IPS DF 19.7 (cell line): ENCODE data around the gene HBP1.
"Not testable (repeated sequence)": the region's sequence is repeated elsewhere in the genome, so short reads cannot be mapped to it uniquely, and the experiment has no call there.

Experiments
- DNase-seq: peaks from one replicate; pipeline ENCODE4 v3.0.0-alpha.2; 2013; ENCODE audit warnings: low read depth, low spot score

The HBP1 gene

GRCh38 chr7:107224374-107225223 lies 55.8 kb downstream of the HBP1 start:
- no peak for DNase-seq

DNA sequence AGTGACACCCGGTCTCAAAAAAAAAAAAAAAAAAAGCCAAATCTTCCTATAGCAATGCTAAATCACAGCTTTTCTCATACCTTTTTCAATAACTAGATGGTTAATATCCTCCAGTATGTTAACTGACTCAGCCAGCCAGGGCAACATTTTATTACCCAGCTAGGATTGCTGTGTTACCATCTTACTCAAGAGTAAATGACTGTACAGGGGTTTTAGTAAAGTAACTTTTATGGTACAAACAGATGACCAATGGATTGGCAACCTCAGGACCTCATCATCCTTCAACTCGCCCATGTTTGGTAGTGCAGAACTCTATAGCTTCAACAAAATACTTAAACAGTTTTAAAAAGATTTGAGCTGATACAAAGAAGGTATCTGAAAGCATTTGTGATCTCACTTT lies 59.5 kb downstream of the HBP1 start:
- no peak for DNase-seq

GRCh38 chr7:107230334-107230733 lies 61.5 kb downstream of the HBP1 start:
- DNase-seq = no peak

GRCh38 chr7:107232568-107233090 lies 63.8 kb downstream of the HBP1 start:
- no peak for DNase-seq

DNA sequence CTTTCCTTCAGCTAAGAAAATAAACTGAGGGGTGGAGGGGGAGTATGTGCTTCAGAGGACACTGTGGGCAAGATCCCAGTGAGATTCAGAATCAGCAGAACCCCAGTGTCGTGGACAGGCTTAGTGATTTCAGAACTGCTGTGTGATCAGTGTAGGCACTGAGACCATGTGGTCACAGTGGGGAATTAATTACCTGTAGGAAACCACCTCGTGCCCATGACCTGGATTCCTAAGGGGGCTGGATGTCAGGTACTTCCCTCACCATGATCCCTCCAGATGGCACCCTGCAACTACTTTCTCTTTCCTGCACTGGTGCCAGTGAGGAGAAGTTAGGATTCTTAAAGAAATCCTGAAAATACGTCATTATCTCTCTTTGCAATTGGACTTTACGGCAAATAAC lies 64.4 kb downstream of the HBP1 start:
- no peak for DNase-seq

- no peak for DNase-seq
These were observed 65.2 kb downstream of the HBP1 start for GRCh38 chr7:107233981-107234380.

DNA sequence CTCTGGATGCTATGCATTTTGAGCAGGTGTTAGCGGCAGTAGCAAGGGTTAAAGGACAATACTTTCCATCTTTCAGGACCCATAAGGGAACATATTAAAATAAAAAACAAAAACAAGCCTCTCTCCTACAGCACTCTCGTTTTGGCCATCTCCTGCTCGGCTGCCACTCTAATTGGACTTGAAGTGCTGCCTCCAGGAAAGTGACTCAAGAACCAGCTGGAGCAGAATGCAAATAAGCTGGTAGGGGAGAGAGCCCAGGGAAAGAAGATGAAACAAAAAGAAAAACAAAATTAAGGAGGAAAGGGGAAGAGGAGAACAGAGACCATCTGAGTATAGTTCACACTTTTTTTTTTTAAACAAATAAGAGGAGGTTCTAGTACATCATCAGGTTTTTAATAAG lies 65.6 kb downstream of the HBP1 start:
- no peak for DNase-seq

GRCh38 chr7:107236862-107237261 lies 68.1 kb downstream of the HBP1 start:
- no peak for DNase-seq

DNA sequence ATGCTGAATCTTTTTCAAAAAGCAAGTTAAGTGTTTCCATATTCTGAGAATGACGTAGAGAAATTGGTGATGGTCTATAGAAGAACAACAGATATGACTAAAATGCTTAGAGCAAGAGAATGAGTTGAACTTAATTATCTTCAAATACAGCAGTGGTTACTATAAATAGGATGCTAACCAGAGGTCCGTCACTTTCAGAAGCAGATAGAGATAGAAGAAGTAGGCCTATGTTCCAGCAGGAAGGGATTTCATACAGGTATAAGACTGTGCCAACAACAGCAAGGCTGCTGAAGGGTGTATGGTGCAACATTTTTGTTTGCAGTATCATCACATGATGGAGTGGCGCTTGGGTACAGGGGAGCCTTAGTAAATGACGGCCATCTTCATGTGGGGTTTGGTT lies 68.6 kb downstream of the HBP1 start:
- no peak for DNase-seq

- no peak for DNase-seq
These were observed 73.5 kb downstream of the HBP1 start for GRCh38 chr7:107242267-107242666.

DNA sequence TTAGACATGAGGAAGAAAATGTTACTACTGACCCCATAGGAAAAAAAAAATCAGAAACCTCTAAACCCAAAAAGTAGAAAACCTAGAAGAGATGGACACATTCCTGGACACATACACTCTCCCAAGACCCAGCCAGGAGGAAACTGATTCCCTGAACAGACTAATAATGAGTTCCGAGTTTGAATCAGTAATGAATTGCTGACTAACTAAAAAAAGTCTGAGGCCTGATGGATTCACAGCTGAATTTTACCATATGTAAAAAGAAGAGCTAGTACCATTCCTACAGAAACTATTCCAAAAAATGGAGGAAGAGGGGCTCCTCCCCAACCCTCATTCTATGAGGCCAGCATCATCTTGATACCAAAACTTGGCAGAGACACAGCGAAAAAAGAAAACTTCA lies 75.8 kb downstream of the HBP1 start:
- no peak for DNase-seq

DNA sequence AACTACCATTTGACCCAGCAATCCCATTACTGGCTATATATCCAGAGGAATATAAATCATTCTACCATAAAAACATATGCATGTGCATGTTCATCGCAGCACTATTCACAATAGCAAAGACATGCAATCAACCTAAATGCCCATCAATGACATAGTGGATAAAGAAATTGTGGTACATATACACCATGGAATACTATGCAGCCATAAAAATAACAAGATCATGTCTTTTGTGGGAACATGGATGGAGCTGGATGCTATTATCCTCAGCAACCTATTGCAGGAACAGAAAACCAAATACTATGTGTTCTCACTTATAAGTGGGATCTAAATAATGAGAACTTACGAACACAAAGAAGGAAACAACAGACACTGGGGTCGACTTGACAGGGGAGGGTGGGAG lies 78.0 kb downstream of the HBP1 start:
- not testable (repeated sequence) for DNase-seq

DNA sequence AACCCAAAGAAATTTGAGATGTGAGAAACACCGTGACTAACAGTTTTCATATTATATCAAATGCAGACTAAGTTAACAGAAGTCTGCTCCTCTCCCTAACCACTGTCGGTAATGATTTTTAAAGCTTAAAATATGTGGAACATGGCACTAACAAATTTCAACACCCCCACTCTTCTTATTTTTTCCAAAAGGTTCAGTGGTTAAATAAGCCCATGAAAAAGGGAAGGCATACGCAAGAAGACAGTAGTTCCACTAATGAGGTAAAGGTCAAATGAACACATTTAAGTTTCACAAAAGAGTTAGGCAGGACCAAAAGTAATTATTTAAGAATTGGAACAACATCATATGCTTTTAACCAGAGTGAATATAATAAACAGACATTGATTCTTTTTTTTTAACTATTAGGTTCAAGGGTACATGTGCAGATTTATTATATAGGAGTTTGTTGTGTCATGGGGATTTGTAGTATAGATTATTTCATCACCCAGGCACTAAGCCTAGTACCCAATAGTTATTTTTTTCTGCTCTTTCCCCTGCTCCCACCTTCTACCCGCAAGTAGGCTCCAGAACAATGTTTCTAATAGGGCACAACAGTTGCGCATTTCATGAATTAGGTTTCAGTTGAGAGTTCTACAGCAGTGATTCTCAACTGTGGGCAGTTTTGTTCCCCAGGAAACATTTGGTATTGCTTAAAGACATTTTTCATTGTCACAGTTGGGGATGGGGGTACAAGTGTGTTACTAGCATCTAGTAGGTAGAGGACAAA lies 79.9 kb downstream of the HBP1 start:
- DNase-seq = no peak

GRCh38 chr7:107251963-107252362 lies 83.2 kb downstream of the HBP1 start:
- DNase-seq = no peak
